ENCODE results near the gene SPEN.

GRCh38 chr1:15932612-15933011 lies 85.1 kb downstream of the SPEN start:
- TF ChIP-seq, protein P1, sequence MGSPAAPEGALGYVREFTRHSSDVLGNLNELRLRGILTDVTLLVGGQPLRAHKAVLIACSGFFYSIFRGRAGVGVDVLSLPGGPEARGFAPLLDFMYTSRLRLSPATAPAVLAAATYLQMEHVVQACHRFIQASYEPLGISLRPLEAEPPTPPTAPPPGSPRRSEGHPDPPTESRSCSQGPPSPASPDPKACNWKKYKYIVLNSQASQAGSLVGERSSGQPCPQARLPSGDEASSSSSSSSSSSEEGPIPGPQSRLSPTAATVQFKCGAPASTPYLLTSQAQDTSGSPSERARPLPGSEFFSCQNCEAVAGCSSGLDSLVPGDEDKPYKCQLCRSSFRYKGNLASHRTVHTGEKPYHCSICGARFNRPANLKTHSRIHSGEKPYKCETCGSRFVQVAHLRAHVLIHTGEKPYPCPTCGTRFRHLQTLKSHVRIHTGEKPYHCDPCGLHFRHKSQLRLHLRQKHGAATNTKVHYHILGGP (tag by site-specific recombination; IDR thresholded peaks at IDR 0.05), result no peak
- TF ChIP-seq ZNF580 (tag by site-specific recombination; IDR thresholded peaks at IDR 0.05) (no peak), ZNF530 (tag by site-specific recombination; IDR thresholded peaks at IDR 0.05; ENCODE audit: low read depth) (no peak), ZNF660 (tag by site-specific recombination; IDR thresholded peaks at IDR 0.05) (no peak), HOXC10 (CRISPR knock-in tag; IDR thresholded peaks at IDR 0.05) (no peak), ZNF211 (tag by site-specific recombination; IDR thresholded peaks at IDR 0.05; ENCODE audit: low read depth) (no peak), ZNF518A (tag by site-specific recombination; conservative IDR thresholded peaks at IDR 0.05; ENCODE audit: low read depth) (no peak), ZNF24 (tag by site-specific recombination; IDR thresholded peaks at IDR 0.05) (no peak), ZSCAN23 (tag by site-specific recombination; IDR thresholded peaks at IDR 0.05) (no peak), ZNF449 (tag by site-specific recombination; IDR thresholded peaks at IDR 0.05) (no peak), ZNF48 (tag by site-specific recombination; IDR thresholded peaks at IDR 0.05) (no peak)
- TF ChIP-seq, protein P2, sequence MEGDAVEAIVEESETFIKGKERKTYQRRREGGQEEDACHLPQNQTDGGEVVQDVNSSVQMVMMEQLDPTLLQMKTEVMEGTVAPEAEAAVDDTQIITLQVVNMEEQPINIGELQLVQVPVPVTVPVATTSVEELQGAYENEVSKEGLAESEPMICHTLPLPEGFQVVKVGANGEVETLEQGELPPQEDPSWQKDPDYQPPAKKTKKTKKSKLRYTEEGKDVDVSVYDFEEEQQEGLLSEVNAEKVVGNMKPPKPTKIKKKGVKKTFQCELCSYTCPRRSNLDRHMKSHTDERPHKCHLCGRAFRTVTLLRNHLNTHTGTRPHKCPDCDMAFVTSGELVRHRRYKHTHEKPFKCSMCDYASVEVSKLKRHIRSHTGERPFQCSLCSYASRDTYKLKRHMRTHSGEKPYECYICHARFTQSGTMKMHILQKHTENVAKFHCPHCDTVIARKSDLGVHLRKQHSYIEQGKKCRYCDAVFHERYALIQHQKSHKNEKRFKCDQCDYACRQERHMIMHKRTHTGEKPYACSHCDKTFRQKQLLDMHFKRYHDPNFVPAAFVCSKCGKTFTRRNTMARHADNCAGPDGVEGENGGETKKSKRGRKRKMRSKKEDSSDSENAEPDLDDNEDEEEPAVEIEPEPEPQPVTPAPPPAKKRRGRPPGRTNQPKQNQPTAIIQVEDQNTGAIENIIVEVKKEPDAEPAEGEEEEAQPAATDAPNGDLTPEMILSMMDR (tag by site-specific recombination; IDR thresholded peaks at IDR 0.05), result no peak
- TF ChIP-seq, protein P3, sequence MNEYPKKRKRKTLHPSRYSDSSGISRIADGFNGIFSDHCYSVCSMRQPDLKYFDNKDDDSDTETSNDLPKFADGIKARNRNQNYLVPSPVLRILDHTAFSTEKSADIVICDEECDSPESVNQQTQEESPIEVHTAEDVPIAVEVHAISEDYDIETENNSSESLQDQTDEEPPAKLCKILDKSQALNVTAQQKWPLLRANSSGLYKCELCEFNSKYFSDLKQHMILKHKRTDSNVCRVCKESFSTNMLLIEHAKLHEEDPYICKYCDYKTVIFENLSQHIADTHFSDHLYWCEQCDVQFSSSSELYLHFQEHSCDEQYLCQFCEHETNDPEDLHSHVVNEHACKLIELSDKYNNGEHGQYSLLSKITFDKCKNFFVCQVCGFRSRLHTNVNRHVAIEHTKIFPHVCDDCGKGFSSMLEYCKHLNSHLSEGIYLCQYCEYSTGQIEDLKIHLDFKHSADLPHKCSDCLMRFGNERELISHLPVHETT (tag by site-specific recombination; IDR thresholded peaks at IDR 0.05), result no peak
- TF ChIP-seq, protein P4, sequence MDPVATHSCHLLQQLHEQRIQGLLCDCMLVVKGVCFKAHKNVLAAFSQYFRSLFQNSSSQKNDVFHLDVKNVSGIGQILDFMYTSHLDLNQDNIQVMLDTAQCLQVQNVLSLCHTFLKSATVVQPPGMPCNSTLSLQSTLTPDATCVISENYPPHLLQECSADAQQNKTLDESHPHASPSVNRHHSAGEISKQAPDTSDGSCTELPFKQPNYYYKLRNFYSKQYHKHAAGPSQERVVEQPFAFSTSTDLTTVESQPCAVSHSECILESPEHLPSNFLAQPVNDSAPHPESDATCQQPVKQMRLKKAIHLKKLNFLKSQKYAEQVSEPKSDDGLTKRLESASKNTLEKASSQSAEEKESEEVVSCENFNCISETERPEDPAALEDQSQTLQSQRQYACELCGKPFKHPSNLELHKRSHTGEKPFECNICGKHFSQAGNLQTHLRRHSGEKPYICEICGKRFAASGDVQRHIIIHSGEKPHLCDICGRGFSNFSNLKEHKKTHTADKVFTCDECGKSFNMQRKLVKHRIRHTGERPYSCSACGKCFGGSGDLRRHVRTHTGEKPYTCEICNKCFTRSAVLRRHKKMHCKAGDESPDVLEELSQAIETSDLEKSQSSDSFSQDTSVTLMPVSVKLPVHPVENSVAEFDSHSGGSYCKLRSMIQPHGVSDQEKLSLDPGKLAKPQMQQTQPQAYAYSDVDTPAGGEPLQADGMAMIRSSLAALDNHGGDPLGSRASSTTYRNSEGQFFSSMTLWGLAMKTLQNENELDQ (tag by site-specific recombination; IDR thresholded peaks at IDR 0.05; ENCODE audit: low read depth), result no peak
